GM18517 (cell line): ENCODE results near the gene EFNA5.

Experiments
- ATAC-seq: cut with Tn5 transposase; IDR thresholded peaks from one replicate; pipeline ENCODE4 v1.9.1; 2021; ENCODE audit warnings: mild to moderate bottlenecking, moderate library complexity; ENCODE audit not compliant: unreplicated experiment

The EFNA5 gene

GRCh38 chr5:107403228-107403953 lies 267.3 kb downstream of the EFNA5 start:
- ATAC-seq, result no peak

GRCh38 chr5:107402434-107403227 lies 268.1 kb downstream of the EFNA5 start:
- no peak for ATAC-seq

- no peak for ATAC-seq
Measured at GRCh38 chr5:107401470-107402122, 269.1 kb downstream of the EFNA5 start.

GRCh38 chr5:107400328-107400727 lies 270.4 kb downstream of the EFNA5 start:
- no peak for ATAC-seq

GRCh38 chr5:107398703-107399102 lies 272.0 kb downstream of the EFNA5 start:
- ATAC-seq, result no peak

- ATAC-seq, result peak; percentile 45
Measured at GRCh38 chr5:107396351-107396690, 274.4 kb downstream of the EFNA5 start.

- peak; percentile 88 for ATAC-seq
Measured at GRCh38 chr5:107395632-107396350, 274.9 kb downstream of the EFNA5 start.

GRCh38 chr5:107393851-107394250 lies 276.9 kb downstream of the EFNA5 start:
- no peak for ATAC-seq

- ATAC-seq, result no peak
Measured at GRCh38 chr5:107391787-107392186, 278.9 kb downstream of the EFNA5 start.

- no peak for ATAC-seq
Measured at GRCh38 chr5:107389775-107390148, 281.0 kb downstream of the EFNA5 start.

- ATAC-seq, result peak; percentile 97
Measured at GRCh38 chr5:107389130-107389774, 281.5 kb downstream of the EFNA5 start.

- no peak for ATAC-seq
Measured at GRCh38 chr5:107388141-107388861, 282.4 kb downstream of the EFNA5 start.

- ATAC-seq, result no peak
Measured at GRCh38 chr5:107387526-107388140, 283.1 kb downstream of the EFNA5 start.

- ATAC-seq, result no peak
Measured at GRCh38 chr5:107385708-107386107, 285.0 kb downstream of the EFNA5 start.

GRCh38 chr5:107384256-107384655 lies 286.5 kb downstream of the EFNA5 start:
- no peak for ATAC-seq

GRCh38 chr5:107383414-107383813 lies 287.3 kb downstream of the EFNA5 start:
- ATAC-seq, result no peak

- ATAC-seq, result no peak
Measured at GRCh38 chr5:107381189-107381856, 289.4 kb downstream of the EFNA5 start.

- no peak for ATAC-seq
Measured at GRCh38 chr5:107380654-107381053, 290.1 kb downstream of the EFNA5 start.
